GM12874 (cell line): ENCODE data around the gene PRPF40A.

ENCODE experiments used
- TF ChIP-seq, protein P1 (sequence below): IDR thresholded peaks from 2 replicates; pipeline ENCODE4 v1.5.1; 2011; ENCODE audit warnings: low read depth, mild to moderate bottlenecking, control low read depth, low read length, moderate library complexity; ENCODE audit not compliant: insufficient read depth

Gene PRPF40A

DNA sequence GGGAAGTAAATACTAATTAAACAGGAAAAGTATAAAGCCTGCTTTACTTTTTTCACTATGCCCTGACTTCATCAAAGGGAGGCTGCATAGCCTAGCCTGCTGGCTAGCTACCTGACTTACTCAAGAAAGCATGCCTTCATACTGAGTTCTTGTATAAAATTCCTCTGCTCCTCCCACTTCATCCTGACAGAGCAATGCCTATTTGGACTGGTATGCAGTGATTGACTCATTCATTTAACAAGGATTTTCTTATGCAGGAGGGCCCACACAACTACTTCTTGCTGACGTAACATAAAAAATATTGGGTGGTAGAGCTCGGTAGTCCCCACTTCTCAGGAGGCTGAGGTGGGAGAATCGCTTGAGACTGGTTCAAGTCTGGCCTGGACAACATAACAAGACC, 70.5 kb downstream of the PRPF40A start:
- TF ChIP-seq, protein P1, sequence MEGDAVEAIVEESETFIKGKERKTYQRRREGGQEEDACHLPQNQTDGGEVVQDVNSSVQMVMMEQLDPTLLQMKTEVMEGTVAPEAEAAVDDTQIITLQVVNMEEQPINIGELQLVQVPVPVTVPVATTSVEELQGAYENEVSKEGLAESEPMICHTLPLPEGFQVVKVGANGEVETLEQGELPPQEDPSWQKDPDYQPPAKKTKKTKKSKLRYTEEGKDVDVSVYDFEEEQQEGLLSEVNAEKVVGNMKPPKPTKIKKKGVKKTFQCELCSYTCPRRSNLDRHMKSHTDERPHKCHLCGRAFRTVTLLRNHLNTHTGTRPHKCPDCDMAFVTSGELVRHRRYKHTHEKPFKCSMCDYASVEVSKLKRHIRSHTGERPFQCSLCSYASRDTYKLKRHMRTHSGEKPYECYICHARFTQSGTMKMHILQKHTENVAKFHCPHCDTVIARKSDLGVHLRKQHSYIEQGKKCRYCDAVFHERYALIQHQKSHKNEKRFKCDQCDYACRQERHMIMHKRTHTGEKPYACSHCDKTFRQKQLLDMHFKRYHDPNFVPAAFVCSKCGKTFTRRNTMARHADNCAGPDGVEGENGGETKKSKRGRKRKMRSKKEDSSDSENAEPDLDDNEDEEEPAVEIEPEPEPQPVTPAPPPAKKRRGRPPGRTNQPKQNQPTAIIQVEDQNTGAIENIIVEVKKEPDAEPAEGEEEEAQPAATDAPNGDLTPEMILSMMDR = no peak

DNA sequence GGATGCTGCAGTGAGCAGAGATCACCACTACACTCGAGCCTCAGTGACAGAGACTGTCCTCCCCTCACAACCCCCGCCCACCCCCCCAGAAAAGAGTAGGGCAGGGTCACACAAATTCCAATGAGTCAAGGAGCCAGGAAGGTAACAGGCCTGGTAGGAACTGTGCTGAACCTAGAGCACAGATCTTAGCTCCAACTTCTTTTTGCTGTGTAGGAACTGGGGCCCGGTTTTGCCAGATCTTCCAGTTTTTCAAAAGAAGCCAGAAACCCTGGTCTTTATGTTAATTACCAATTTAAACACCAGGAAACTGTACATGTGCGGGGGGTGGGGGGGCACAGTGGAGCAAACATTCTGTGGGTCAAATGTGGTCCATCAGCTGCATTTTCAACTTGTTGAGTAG, 71.0 kb downstream of the PRPF40A start:
- TF ChIP-seq, protein P1 = no peak

DNA sequence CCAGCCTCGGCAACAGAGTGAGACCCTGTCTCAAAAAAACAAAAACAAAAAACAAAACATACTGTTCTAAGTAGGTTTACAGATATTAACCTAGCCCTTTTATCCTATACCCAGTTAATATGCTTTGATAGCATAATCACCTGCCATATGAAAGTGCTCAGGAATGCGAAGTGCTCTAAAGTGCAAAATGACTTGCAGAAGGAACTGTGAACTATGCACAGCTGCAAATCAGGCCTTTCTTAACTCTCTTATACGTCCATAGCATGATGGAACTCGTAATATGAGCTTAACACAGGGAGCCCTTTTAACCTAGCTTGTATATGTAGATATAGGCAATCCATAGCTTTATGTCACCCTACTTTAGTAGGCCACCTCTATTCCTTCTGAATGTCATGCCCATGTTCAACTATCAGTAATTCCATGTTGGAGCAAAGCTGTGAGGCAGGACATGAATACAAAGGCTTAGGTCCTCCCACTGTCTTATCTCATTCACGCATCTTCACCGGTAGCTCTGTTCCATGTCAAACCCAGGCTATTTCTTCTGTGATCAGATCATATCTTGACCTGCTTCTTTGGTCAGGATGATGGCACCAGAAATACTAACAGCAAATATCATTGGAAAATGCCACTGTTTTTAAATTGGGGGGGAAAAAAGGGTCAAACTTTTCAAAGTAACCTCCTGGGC, 72.9 kb downstream of the PRPF40A start:
- TF ChIP-seq, protein P1 = no peak

DNA sequence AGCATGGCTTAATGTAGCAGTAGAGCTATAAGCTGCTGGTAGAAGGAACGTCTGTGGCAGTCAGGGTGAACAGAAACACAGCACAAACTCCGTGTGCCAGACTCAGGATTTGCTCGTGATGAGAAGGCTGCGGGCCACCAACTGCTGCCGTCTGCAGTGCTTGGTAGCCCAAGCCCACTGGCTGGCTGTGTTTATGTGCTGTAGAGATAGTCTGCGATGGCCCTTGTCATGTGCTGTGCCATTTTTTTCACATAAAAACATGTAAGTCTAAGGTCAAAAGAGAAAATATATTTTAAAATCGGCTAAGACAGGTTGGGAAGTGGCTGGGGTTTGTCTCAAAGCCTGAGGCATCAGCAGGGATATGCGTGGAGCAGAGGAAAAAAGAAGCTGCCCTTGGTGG, 78.7 kb downstream of the PRPF40A start:
- TF ChIP-seq, protein P1 = no peak

DNA sequence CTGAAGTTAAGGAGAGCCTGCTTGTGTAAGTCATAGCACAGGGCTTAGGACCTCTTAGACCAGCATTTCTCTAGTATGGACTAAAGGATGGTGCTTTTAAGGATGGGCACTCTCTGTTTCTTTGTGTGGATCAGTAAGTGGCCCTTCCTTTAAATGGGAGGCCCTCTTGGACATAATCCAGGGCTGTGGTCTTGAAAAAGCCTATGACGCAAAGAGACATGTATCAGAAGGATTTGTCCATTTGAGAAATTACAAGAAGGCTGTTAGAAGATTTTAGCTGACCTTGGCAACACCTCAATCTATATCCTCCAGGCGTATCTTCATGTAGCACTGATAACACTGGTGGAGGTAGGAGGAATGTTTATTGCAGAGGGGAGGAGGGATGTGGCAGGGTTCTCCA, 79.2 kb downstream of the PRPF40A start:
- TF ChIP-seq, protein P1 = no peak

DNA sequence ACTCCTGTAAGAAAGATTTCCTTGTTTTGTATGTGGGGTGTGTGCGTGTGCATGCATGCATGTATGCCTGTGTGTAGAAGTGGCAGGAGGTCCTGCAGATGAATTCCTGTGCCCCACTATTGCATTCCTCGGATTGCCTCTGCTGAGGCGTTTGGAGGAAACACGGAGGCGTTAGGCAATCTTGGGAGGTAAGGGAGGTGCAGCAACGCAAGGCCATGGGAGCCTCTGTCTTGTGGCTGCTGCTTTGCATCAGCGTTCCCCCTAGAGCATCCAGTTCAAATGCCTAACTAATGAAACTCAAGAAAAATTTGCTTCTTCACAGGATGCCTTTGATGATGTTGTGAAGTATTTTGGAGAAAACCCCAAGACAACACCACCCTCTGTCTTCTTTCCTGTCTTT, 80.0 kb downstream of the PRPF40A start:
- TF ChIP-seq, protein P1 = no peak

DNA sequence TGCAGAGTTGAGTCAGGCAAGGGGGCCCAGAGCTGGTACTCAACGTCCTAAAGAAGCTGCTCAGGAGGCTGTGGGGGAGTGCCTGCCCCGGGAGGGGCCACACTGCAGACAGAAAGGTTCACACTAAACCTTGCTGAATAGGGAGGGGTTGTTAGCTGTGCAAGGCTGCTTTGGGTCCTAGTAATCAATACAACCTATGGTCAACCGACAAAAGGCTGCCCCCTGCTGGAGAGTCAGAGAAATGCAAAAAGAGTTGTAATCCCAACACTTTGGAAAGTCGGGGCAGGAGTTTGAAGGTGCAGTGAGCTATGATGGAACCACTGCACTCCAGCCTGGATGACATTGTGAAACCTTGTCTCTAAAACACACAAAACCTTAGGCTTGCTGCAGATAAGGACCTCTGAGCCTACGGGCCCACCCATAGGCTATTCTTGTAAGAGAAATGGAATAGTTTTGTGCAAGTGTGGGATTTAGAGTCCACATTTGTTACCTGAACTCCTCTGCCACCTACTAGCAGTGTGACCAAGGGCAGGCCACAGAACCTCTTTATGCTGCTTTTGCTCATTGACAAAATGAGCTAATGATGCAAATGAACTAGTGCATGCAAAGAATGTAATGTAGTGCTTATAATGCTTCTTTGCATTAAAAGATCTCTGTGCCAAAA, 81.5 kb downstream of the PRPF40A start:
- TF ChIP-seq, protein P1 = peak; percentile 73
